Chondrocyte (in vitro differentiated cells): ENCODE data around the gene INPP5A. TPM values are rescaled to one million over a fixed set of nuclear protein-coding genes. Genes with fewer than 3 reads are reported as not detected.

Experiments used
- DNase-seq: peaks from one replicate; pipeline ENCODE4 v3.0.0; 2021; ENCODE audit warnings: mixed read lengths, low spot score
- H3K27ac Mint-ChIP-seq: one replicate; pipeline ENCODE4 v1.8.0; 2021; ENCODE audit warnings: mild to moderate bottlenecking, moderate library complexity, mixed read lengths; ENCODE audit not compliant: unreplicated experiment
- H3K27me3 Mint-ChIP-seq: 2 replicates; pipeline ENCODE4 v1.8.0; 2021; ENCODE audit warnings: low read depth, mixed read lengths
- H3K36me3 Mint-ChIP-seq: 2 replicates; pipeline ENCODE4 v1.8.0; 2021; ENCODE audit warnings: low read depth, mixed read lengths
- H3K4me1 Mint-ChIP-seq: 2 replicates; pipeline ENCODE4 v1.8.0; 2021; ENCODE audit warnings: low read depth, mild to moderate bottlenecking, mixed read lengths
- H3K4me3 Mint-ChIP-seq: one replicate; pipeline ENCODE4 v1.8.0; 2021; ENCODE audit warnings: mild to moderate bottlenecking, moderate library complexity, mixed read lengths; ENCODE audit not compliant: unreplicated experiment
- H3K9me3 Mint-ChIP-seq: 2 replicates; pipeline ENCODE4 v1.8.0; 2021; ENCODE audit warnings: low read depth, mixed read lengths
- CTCF ChIP-seq: fragments of 200-600 bp; sonication (generic); IDR thresholded peaks from 2 replicates; pipeline ENCODE4 v1.5.0; 2021; ENCODE audit warnings: antibody characterized with exemption, mild to moderate bottlenecking, moderate library complexity
- total RNA-seq: library from RNA; stranded (reverse); gene quantifications from 3 replicates; pipeline ENCODE4 v1.2.1, GENCODE V29; 2021

The INPP5A gene
- total RNA-seq, 1 donor from 2014 or later = 40.6 TPM

- Mint-ChIP-seq H3K27ac (no peak overlapping the region), H3K4me3 (no peak overlapping the region), H3K9me3 (no peaks in the 10 kb centered on the region), H3K36me3 (no peaks in the 10 kb centered on the region), H3K27me3 (no peaks in the 10 kb centered on the region), H3K4me1 (no peaks in the 10 kb centered on the region)
- no peak for DNase-seq
- no peak for TF ChIP-seq CTCF
Observed at GRCh38 chr10:132735341-132735775, 197.8 kb downstream of the INPP5A start.

- H3K4me3 Mint-ChIP-seq = no peak overlapping the region
- TF ChIP-seq CTCF = no peak
- H3K4me1 Mint-ChIP-seq = no peaks in the 10 kb centered on the region
- no peaks in the 10 kb centered on the region for H3K9me3 Mint-ChIP-seq
- no peak overlapping the region for H3K27ac Mint-ChIP-seq
- DNase-seq = no peak
- H3K27me3 Mint-ChIP-seq = no peaks in the 10 kb centered on the region
- no peaks in the 10 kb centered on the region for H3K36me3 Mint-ChIP-seq
Observed at GRCh38 chr10:132735923-132736391, 198.4 kb downstream of the INPP5A start.

- Mint-ChIP-seq H3K4me3 (no peak overlapping the region), H3K9me3 (no peaks in the 10 kb centered on the region), H3K4me1 (no peaks in the 10 kb centered on the region), H3K27ac (no peak overlapping the region), H3K36me3 (no peaks in the 10 kb centered on the region), H3K27me3 (no peaks in the 10 kb centered on the region)
- no peak for DNase-seq
- no peak for TF ChIP-seq CTCF
Observed at GRCh38 chr10:132737390-132738048, 199.9 kb downstream of the INPP5A start.

- Mint-ChIP-seq H3K36me3 (no peaks in the 10 kb centered on the region), H3K4me1 (peaks cover 7% of the 10 kb centered on the region), H3K27ac (no peak overlapping the region), H3K9me3 (no peaks in the 10 kb centered on the region), H3K27me3 (no peaks in the 10 kb centered on the region), H3K4me3 (no peak overlapping the region)
- no peak for TF ChIP-seq CTCF
- no peak for DNase-seq
Observed at GRCh38 chr10:132738454-132739224, 201.1 kb downstream of the INPP5A start.

GRCh38 chr10:132739225-132739613 lies 201.6 kb downstream of the INPP5A start:
- no peak for TF ChIP-seq CTCF
- Mint-ChIP-seq H3K36me3 (no peaks in the 10 kb centered on the region), H3K4me3 (no peak overlapping the region), H3K4me1 (peaks cover 13% of the 10 kb centered on the region), H3K27ac (no peak overlapping the region), H3K27me3 (no peaks in the 10 kb centered on the region), H3K9me3 (no peaks in the 10 kb centered on the region)
- DNase-seq = no peak
